ENCODE measurements around the gene LONP2.
"Not testable (repeated sequence)": the region's sequence is repeated elsewhere in the genome, so short reads cannot be mapped to it uniquely, and the experiment has no call there.

LONP2 gene

DNA sequence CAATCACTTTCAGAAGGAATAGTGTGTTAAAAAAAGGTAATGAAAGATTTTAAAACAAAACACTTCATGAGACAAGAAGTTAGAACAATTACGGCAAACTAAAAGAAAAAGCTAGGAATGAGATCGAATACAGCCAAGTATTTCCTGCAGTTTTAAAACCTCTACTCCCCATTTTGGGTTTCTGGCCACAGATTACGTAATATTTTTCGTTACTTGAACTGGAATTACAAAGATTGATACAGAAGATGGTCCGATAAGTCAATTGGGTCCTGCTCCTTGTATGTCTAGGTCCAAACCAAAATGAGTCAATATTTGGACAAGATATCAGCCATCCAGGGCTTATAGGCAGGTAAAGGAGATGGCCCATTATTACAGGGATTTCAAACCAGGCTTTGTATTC, 88.9 kb downstream of the LONP2 start:
- no peak for DNase-seq (ENCODE audit: low read depth in 2 of 2)

DNA sequence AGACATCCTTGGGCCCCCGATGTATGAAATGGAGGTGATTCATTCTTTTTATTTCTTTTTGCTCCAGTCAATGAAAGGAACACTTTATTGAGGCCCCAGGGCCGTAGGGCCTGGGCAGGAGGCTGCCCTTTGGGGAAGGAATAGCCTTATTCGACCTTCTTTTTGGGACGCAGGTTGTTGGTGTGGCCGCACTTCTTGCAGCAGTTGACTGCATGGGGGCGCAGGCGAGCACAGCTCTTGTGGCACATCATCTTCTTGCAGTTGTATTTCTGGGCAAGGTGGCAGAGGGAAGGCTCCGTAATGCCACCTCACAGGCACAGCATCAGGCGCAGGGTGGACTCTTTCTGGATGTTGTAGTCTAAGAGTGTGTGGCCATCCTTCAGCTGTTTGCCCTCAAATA, 90.2 kb downstream of the LONP2 start:
- no peak for DNase-seq (ENCODE audit: low read depth in 2 of 2)

DNA sequence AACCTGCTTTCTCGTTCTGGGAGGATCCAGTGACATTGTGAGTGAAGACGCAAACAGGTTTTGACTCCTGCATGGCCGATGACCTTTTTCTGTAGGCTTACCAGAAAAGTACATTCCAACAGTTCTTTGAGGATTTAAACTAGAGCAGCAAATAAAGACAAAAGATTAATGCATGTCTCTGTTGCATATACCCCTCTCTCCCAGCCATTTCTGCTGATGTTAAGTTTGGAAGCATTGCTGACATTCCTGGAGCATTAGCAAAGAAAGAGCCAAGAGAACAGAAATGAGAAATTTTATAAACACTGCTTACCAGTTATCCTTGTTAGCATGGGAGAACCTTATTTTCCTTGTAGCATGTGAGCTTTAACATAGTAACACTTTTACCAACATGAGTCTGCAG, 91.9 kb downstream of the LONP2 start:
- DNase-seq (ENCODE audit: low read depth in 2 of 2), result no peak

DNA sequence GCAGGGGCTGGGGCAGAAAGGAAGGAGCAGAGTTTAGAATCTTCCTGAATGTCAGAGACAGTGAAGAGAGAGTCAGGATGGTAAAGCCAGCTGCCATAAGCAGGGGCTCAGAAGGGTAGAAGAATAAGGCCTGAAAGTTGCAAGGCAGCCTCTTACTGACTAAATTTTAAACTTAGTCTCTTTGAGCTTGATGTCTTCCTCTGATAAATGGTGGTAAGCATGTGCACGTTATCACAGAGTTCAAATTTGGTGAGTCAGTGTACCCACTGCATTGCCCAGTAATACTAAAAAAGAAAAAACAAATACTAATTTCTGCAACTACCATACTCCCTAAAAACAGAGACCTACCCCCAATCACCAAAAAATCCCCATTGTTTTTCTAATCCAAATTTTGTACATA, 96.0 kb downstream of the LONP2 start:
- DNase-seq (ENCODE audit: low read depth in 2 of 2), result no peak

DNA sequence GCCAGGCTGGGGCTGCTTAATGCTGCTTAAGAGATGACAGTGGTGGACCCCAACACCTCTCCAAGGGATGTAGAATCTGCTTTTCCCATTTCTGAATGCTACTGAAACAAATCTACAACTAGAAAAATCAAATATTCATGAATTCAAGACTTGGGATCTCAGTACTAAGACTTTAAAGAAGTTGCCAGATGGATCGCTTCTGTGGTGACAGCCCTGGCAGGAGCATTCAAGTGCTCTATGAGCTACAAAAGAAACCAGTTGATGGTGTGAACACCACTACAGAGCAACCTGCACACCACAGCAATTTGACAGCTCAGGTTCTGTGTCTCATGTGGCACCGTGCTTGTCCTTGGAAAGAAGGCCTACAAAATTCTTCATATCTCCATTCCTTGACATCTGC, 98.5 kb downstream of the LONP2 start:
- DNase-seq (ENCODE audit: low read depth in 2 of 2), result no peak

DNA sequence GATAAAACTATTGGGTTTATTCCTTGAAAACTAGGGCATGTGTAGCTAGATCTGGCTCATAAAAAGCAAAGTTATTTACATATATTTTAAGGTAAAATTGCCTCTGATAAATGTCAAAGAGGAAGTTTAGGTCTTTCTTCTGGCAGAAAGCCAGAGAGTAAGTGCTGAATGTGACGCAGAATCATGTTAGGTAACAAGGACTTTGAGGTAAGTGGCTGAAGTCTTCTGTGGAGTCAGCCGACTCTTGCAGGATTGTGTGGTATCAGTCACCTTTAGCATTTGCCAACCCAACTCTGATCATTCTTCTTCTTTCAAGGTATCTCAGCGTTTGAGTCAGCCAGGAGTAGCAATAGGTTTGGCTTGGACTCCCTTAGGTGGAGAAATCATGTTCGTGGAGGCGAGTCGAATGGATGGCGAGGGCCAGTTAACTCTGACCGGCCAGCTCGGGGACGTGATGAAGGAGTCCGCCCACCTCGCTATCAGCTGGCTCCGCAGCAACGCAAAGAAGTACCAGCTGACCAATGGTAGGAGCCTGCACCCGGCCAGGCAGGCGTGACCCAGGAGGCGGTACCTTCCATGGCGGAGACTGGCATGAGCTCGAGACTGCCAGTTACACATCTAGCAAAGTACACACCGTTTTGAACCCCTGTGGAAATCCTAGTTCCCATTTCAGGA, 103.2 kb downstream of the LONP2 start:
- DNase-seq (ENCODE audit: low read depth in 2 of 2), result no peak

DNA sequence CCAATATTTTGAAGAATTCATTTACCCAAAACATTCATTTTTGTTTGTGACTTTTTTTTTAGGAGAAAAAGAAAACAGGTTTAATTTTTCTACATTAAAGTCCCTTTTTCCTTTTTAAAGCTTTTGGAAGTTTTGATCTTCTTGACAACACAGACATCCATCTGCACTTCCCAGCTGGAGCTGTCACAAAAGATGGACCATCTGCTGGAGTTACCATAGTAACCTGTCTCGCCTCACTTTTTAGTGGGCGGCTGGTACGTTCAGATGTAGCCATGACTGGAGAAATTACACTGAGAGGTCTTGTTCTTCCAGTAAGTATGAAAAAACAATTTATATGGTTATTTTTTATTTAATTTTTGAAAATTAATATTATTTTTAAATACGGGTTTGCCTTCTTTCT, 103.9 kb downstream of the LONP2 start:
- DNase-seq (ENCODE audit: low read depth in 2 of 2), result no peak

DNA sequence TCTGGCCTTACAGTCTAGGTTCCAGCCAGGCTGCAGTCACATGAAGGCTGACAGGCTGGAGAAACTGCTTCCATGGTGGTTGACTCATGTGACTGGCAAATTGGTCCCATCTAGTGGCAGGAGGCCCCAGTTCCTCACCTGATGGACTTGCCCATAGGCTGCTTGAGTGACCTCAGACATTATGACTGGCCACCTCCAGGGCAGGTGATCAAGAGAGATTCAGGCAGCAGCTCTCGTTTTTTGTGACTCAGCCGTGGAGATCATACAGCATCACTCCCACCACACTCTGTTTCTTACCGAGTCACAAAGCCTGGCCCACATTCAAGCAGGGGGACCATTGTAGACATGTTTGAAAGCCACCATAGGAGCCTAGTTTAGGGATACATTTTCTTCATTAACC, 106.6 kb downstream of the LONP2 start:
- no peak for DNase-seq (ENCODE audit: low read depth in 2 of 2)

DNA sequence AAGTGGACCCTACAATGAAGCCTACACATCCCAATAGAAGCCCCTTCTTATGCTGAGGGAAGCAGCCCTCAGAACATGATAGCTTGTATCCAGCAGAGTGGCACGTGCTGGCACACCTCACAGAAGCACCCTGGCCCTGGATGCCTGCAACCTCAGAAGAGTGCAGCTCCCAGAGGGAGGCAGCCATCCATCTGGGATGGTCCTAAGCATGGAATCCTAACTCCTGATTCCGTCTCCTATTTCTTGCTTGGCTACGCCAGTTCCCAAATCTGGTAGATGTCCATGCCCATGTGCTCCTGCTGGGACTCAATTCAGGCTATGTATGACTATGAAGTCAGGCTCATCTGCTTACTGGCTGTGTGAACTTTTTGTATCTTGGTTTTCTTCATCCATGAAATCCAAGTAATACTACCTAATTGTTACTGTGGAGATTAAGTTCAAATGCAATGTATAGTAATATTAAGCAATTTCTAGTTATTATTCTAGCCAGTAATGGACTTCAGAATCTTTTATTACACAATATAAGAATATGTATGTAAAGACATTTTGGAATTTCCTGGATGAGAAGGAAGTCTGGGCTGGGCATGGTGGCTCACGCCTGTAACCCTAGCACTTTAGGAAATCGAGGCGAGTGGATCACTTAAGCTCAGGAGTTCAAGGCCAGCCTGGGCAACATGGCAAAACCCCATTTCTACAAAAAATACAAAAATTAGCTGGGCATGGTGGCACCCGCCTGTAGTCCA, 108.7 kb downstream of the LONP2 start:
- no peak for DNase-seq (ENCODE audit: low read depth in 2 of 2)

DNA sequence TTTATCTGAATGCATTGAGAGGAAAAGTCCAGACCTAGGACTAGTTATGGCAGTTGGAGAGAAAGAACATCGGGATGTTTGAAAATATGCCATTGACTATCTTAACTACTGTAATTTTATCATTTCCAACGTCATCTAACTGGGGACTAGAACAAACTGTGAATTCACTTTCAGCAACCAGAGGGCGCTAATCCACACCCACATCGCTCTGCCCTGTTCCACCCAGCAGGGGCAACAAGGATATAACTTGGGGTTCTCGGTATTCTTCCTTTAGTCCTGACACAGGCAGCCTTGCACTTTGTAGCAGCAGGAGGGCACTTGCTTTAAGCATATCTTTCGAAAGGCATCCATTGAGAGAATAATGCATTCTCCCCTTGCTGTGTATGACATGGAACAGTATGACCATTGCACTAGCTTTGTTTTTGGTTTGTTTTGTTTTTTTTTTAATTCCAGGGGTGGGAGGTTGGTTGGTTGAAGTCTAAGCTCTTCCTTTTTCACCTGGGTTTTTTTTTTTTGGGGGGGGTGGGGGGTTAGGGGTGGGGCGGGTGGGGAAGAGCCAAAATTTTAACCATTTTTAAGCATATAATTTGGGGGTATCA, 109.6 kb downstream of the LONP2 start:
- peak; percentile 29 to 47 for DNase-seq (ENCODE audit: low read depth in 2 of 2)

DNA sequence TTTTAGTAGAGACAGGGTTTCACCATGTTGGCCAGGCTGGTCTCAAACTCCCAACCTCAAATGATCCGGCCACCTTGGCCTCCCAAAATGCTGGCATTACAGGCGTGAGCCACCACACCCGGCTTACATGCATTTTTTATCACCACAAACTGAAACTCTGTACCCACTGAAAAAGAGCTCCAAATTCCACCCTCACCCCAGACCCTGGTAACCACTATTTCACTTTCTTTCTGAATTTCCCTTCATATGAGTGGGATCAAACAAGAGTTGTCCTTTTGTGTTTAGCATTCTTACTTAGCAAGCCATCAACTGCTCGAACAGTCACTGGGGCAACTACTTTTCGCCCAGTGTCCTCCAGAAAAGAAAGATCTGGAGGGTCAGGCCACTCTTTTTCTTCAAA, 110.3 kb downstream of the LONP2 start:
- not testable (repeated sequence) for DNase-seq (ENCODE audit: low read depth in 2 of 2)

DNA sequence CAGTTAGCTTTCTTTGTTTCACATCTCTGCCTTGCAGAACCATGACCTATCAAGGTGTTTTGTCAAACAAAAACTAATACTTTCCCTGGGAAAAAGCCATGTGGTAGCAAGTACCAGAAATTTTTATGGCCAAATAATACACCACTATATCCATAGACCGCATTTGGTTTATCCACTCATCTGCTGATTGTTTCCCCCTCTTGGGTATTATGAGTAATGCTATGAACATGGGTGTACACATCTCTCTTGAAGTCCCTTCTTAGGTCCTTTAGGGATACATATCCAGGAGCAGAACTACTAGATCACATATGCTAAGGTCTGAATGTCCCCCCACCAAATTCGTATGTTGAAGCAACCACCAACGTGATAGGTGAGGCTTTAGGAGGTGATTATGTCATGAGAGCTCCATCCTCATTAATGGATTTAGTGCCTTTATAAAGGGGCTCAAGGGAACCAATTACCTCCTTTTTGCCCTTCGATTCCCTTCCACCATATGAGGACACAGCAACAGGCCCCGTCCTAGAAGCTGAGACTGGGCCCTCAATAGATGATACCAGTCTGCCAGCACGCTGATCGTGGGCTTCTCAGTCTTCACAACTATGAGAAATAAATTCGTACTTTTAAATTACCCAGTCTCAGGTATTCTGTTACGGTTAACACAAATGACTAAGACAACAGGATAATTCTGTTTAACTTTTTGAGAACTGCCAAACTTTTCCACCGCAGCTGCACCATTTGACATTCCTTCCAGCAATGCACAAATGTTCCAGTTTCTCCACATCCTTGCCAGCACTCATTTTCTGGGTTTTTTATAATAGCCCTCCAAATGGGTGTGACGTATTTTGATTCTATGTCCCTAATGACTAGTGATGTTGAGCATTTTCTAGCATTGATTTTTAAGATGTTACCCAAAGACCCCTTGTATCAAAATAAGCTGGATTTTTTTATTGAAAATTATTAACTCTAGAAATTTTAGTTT, 111.1 kb downstream of the LONP2 start:
- DNase-seq (ENCODE audit: low read depth in 2 of 2), result no peak

DNA sequence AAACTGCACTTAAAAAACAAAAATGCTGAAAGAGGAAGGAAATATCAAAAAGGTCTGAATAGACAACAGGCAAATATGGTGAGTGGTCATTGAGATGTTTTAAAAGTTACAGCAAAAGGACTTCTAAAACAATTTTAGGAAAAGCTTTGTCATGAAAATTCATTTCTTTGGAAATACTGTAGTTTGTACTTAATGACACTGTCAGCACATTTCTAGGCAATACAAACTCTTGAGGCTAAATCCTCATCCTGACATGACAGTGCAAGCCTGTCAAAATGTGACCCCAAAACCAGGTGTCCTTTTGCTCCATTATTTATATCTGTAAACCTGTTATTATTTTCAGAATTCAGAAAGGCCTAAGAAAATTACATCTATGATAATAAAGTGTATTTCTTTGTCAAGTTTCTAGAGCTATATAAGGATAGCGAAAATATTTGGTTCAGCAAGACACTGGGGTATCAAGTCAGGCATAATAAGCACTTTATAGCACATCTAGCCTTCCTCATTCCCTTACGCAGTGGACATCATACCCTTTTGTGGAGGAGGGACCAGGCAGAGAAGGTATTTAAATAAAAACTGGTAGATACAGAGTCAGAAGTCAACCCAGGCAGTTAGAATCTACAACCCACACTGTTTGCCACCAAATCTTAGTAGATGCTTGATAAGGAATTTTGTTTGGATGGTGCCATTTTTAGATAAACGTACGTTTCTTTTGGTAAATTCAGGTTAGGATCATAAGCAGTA, 112.7 kb downstream of the LONP2 start:
- DNase-seq (ENCODE audit: low read depth in 2 of 2), result no peak

DNA sequence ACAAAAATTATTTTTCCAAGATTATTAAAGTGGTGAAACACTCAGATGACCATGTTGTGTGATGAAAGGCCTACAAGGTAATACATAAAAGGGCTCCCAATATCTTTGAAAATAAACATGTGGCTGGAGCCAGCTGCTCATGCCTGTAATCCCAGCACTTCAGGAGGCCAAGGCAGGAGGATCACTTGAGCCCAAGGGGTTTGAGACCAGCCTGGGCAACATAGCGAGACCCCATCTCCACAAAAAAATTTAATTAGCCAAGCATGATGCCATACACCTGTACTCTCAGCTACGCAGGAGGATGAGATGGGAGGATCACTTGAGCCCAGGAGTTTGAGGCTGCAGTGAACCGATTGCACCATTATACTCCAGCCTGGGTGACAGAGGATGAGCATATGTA, 114.3 kb downstream of the LONP2 start:
- no peak for DNase-seq (ENCODE audit: low read depth in 2 of 2)

DNA sequence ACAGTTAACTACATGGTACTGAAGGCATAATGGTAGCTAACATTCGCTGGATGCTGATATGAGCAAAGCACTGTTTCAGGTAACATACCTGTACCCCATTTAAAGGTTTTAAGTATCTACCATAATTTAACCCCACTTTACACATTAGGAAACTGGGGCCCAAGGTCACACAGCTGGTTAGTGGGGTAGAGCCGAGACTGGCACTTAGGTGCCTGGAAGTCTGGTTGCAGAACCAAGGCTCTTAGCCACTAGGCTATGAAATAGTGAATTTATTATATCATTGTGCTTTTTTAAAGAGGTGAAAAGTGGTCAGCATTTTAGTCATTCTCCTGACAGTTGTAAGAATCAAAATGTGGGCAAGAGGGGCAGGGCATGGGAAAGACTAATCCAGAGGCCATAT, 115.9 kb downstream of the LONP2 start:
- DNase-seq (ENCODE audit: low read depth in 2 of 2), result no peak

DNA sequence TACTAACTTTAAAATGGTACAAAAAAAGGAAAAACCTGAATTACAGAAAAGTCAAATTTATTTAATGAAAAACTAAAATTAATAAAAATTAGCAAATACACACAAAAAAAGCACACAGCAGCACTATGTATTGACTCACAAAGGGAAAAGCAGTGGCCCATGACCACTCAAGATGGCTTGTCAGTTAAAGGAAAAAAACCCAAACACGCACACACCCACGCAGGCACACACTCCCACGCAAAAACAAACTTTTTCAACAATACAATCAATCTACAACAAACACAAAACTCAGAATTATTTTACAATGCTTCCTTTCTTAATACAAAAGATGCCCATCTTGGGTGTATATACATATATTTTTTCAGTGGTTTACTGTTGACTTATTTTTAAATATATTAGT, 116.9 kb downstream of the LONP2 start:
- no peak for DNase-seq (ENCODE audit: low read depth in 2 of 2)

DNA sequence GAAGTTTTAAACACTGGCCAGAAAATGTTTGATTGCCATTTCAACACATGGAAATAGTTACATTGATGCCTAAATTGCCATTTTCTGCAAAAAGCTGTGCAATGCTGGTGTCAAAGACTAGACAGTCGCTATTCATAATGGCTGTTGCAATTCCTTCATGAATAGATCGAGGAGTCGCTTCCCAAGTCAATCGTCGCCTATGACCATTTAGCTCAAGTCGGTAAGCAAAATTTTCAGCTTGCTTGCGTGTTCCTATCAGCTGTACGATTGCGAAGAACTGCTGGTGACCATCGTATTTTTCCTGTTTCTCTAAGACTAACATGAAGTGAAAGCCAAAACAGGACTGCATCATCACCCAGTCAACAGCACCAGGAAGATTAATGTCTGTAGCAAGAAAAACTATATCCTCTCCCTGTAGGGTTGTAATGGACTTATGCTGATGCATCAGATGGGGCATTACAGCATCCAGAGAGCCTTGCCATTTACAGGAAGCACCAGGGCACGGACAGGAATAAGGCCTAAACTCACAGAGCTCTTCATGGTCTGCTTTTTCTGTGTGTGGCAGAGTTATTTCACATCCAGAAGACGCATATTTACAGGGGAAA, 117.5 kb downstream of the LONP2 start:
- no peak for DNase-seq (ENCODE audit: low read depth in 2 of 2)

DNA sequence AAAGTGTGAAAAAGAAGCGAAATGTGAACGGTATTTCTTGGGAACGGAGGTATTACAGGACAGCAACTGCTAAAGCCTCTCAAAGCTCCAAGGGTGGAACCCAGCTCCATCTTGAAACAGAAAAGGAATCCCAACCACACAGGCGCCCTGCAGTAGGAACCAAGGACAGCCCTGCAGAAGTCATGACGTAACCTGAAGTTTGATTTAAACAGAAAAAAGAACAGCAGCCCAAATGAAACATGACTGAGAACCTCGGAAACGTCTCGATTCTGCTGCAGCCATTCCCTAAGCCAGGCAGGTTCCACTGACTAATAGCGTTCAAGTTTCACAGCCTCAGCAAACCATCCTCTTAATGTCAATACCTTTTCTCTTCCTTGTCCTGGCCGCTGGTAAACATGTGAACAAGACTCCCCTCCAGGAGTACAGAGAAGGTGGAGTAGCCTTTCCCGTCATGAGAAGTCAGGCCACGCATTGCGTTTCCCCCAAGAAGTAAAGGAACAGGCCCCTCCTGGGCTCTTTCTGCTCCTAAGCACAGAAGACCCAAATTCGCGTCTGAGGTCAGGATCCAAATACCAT, 121.0 kb downstream of the LONP2 start:
- no peak for DNase-seq (ENCODE audit: low read depth in 2 of 2)

DNA sequence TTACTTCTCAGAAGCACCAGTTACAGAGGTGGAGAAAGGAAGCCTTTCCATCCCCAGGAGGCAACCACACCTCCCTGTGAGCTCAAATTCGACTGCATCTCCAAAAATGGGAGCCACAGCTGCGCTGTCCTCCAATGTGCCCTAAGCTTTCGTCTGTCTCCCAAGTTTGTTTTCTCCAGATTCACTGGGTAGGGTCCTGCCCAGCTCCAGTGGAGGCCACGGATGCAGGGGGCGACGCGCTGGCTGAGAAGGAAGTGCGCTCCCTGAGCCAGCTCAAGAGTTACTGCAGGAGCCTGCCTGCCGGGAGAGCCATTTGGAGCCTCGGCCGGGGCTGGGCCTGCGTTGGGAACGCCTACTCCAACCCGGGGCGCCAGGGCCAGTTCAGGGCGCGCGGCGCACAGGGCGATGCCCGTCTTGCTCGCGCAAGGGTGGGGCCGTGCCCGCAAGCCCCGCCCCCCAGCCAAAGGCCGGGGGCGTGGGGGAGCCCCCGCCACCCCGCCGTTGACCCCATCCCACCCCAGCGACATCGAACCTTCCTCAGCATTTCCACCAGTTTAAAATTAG, 121.6 kb downstream of the LONP2 start:
- peak; percentile 63 to 67 for DNase-seq (ENCODE audit: low read depth in 2 of 2)
